ENCODE measurements around the gene SERPINB1.

The SERPINB1 gene

GRCh38 chr6:2853769-2854395, 12.2 kb upstream of the SERPINB1 start (continued):
- TF ChIP-seq, protein P1, sequence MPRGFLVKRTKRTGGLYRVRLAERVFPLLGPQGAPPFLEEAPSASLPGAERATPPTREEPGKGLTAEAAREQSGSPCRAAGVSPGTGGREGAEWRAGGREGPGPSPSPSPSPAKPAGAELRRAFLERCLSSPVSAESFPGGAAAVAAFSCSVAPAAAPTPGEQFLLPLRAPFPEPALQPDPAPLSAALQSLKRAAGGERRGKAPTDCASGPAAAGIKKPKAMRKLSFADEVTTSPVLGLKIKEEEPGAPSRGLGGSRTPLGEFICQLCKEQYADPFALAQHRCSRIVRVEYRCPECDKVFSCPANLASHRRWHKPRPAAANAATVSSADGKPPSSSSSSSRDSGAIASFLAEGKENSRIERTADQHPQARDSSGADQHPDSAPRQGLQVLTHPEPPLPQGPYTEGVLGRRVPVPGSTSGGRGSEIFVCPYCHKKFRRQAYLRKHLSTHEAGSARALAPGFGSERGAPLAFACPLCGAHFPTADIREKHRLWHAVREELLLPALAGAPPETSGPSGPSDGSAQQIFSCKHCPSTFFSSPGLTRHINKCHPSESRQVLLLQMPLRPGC (tag by site-specific recombination; IDR thresholded peaks at IDR 0.05) = peak; percentile 85
- TF ChIP-seq KLF17 (tag by site-specific recombination; IDR thresholded peaks at IDR 0.05) = peak; percentile 79
- no peak for TF ChIP-seq ZNF138 (tag by site-specific recombination; IDR thresholded peaks at IDR 0.05; ENCODE audit: borderline replicate concordance)
- TF ChIP-seq ZBTB7A (tag by site-specific recombination; IDR thresholded peaks at IDR 0.05; ENCODE audit: low read depth) = no peak
- TF ChIP-seq ZNF837 (tag by site-specific recombination; IDR thresholded peaks at IDR 0.05) = no peak
- TF ChIP-seq SP2 (tag by site-specific recombination; IDR thresholded peaks at IDR 0.05) = no peak
- no peak for TF ChIP-seq KLF16 (tag by site-specific recombination; IDR thresholded peaks at IDR 0.05)
- peak; percentile 85 for TF ChIP-seq ZNF600 (tag by site-specific recombination; IDR thresholded peaks at IDR 0.05)
- no peak for TF ChIP-seq ZNF248 (tag by site-specific recombination; IDR thresholded peaks at IDR 0.05)
- TF ChIP-seq, protein P2, sequence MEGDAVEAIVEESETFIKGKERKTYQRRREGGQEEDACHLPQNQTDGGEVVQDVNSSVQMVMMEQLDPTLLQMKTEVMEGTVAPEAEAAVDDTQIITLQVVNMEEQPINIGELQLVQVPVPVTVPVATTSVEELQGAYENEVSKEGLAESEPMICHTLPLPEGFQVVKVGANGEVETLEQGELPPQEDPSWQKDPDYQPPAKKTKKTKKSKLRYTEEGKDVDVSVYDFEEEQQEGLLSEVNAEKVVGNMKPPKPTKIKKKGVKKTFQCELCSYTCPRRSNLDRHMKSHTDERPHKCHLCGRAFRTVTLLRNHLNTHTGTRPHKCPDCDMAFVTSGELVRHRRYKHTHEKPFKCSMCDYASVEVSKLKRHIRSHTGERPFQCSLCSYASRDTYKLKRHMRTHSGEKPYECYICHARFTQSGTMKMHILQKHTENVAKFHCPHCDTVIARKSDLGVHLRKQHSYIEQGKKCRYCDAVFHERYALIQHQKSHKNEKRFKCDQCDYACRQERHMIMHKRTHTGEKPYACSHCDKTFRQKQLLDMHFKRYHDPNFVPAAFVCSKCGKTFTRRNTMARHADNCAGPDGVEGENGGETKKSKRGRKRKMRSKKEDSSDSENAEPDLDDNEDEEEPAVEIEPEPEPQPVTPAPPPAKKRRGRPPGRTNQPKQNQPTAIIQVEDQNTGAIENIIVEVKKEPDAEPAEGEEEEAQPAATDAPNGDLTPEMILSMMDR (tag by site-specific recombination; IDR thresholded peaks at IDR 0.05) = peak; percentile 28; the same call in 1 of the 2 replicates
- no peak; the same call in 1 of the 2 replicates for TF ChIP-seq YY2 (tag by site-specific recombination; IDR thresholded peaks at IDR 0.05)
- no peak for TF ChIP-seq ZNF555 (tag by site-specific recombination; conservative IDR thresholded peaks at IDR 0.05)
- no peak for TF ChIP-seq ZNF239 (tag by site-specific recombination; IDR thresholded peaks at IDR 0.05)
- TF ChIP-seq OSR2 (tag by site-specific recombination; IDR thresholded peaks at IDR 0.05) = peak; percentile 83
- peak; percentile 93 for TF ChIP-seq ZEB2 (tag by site-specific recombination; IDR thresholded peaks at IDR 0.05)
- peak; percentile 91 for TF ChIP-seq BCL11A (tag by site-specific recombination; IDR thresholded peaks at IDR 0.05; ENCODE audit: low read depth)
- no peak for TF ChIP-seq ZNF311 (tag by site-specific recombination; IDR thresholded peaks at IDR 0.05; ENCODE audit: borderline replicate concordance)
- no peak for TF ChIP-seq GLI2 (tag by site-specific recombination; IDR thresholded peaks at IDR 0.05; ENCODE audit: borderline replicate concordance, low read depth)
- TF ChIP-seq, protein P3, sequence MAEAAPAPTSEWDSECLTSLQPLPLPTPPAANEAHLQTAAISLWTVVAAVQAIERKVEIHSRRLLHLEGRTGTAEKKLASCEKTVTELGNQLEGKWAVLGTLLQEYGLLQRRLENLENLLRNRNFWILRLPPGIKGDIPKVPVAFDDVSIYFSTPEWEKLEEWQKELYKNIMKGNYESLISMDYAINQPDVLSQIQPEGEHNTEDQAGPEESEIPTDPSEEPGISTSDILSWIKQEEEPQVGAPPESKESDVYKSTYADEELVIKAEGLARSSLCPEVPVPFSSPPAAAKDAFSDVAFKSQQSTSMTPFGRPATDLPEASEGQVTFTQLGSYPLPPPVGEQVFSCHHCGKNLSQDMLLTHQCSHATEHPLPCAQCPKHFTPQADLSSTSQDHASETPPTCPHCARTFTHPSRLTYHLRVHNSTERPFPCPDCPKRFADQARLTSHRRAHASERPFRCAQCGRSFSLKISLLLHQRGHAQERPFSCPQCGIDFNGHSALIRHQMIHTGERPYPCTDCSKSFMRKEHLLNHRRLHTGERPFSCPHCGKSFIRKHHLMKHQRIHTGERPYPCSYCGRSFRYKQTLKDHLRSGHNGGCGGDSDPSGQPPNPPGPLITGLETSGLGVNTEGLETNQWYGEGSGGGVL (tag by site-specific recombination; IDR thresholded peaks at IDR 0.05) = peak; percentile 96
- TF ChIP-seq ZBTB6 (tag by site-specific recombination; IDR thresholded peaks at IDR 0.05) = no peak
- TF ChIP-seq, protein P4, sequence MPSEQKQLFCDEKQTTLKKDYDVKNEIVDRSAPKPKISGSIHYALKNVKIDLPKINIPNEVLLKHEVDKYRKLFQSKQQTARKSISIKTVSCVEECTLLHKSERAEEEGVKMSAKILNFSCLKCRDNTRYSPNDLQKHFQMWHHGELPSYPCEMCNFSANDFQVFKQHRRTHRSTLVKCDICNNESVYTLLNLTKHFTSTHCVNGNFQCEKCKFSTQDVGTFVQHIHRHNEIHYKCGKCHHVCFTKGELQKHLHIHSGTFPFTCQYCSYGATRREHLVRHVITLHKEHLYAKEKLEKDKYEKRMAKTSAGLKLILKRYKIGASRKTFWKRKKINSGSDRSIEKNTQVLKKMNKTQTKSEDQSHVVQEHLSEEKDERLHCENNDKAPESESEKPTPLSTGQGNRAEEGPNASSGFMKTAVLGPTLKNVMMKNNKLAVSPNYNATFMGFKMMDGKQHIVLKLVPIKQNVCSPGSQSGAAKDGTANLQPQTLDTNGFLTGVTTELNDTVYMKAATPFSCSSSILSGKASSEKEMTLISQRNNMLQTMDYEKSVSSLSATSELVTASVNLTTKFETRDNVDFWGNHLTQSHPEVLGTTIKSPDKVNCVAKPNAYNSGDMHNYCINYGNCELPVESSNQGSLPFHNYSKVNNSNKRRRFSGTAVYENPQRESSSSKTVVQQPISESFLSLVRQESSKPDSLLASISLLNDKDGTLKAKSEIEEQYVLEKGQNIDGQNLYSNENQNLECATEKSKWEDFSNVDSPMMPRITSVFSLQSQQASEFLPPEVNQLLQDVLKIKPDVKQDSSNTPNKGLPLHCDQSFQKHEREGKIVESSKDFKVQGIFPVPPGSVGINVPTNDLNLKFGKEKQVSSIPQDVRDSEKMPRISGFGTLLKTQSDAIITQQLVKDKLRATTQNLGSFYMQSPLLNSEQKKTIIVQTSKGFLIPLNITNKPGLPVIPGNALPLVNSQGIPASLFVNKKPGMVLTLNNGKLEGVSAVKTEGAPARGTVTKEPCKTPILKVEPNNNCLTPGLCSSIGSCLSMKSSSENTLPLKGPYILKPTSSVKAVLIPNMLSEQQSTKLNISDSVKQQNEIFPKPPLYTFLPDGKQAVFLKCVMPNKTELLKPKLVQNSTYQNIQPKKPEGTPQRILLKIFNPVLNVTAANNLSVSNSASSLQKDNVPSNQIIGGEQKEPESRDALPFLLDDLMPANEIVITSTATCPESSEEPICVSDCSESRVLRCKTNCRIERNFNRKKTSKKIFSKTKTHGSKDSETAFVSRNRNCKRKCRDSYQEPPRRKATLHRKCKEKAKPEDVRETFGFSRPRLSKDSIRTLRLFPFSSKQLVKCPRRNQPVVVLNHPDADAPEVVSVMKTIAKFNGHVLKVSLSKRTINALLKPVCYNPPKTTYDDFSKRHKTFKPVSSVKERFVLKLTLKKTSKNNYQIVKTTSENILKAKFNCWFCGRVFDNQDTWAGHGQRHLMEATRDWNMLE (tag by site-specific recombination; conservative IDR thresholded peaks at IDR 0.05; ENCODE audit: low read depth) = 0 out of 2 replicates have a peak, but pooled peaks have one; percentile 22
- TF ChIP-seq HOXA7 (CRISPR knock-in tag; IDR thresholded peaks at IDR 0.05; ENCODE audit: borderline replicate concordance) = no peak
- TF ChIP-seq ZBTB17 (tag by site-specific recombination; IDR thresholded peaks at IDR 0.05) = peak; percentile 48
- peak; percentile 32; the same call in 1 of the 2 replicates for TF ChIP-seq PRDM1 (tag by site-specific recombination; IDR thresholded peaks at IDR 0.05)
